Neural progenitor cell (in vitro differentiated cells): ENCODE data around the gene RFX7. TPM values are rescaled to one million over a fixed set of nuclear protein-coding genes. Genes with fewer than 3 reads are reported as not detected.

Experiments used
- DNase-seq: peaks from one replicate; pipeline ENCODE4 v3.0.0-alpha.2; 2016; ENCODE audit warnings: low spot score
- H2AFZ ChIP-seq: fragments of 200-600 bp; sonication (generic); replicated peaks from 2 replicates; pipeline ENCODE4 v1.6.1; 2016; ENCODE audit warnings: antibody characterized with exemption
- H3F3A ChIP-seq: fragments of 200-600 bp; sonication (generic); 2 replicates; pipeline ENCODE4 v1.6.1; 2016; ENCODE audit warnings: antibody characterized with exemption, low read depth
- H3K27ac ChIP-seq: fragments of 200-600 bp; sonication (generic); 2 replicates; pipeline ENCODE4 v1.5.1; 2016; ENCODE audit warnings: mild to moderate bottlenecking
- H3K27me3 ChIP-seq: fragments of 200-600 bp; sonication (generic); 2 replicates; pipeline ENCODE4 v1.6.1; 2016; ENCODE audit warnings: mild to moderate bottlenecking, moderate library complexity
- H3K36me3 ChIP-seq: fragments of 200-600 bp; sonication (generic); 2 replicates; pipeline ENCODE4 v1.5.1; 2016
- H3K4me1 ChIP-seq: fragments of 200-600 bp; sonication (generic); 2 replicates; pipeline ENCODE4 v1.6.1; 2016; ENCODE audit warnings: mixed run types
- H3K4me2 ChIP-seq: fragments of 200-600 bp; sonication (generic); 2 replicates; pipeline ENCODE4 v1.6.1; 2016
- H3K4me3 ChIP-seq: fragments of 200-600 bp; sonication (generic); 2 replicates; pipeline ENCODE4 v1.5.1; 2016
- H3K79me2 ChIP-seq: fragments of 200-600 bp; sonication (generic); 2 replicates; pipeline ENCODE4 v1.6.1; 2016; ENCODE audit warnings: low read depth
- H3K9ac ChIP-seq: fragments of 200-600 bp; sonication (generic); 2 replicates; pipeline ENCODE4 v1.6.1; 2016
- H3K9me3 ChIP-seq: fragments of 200-600 bp; sonication (generic); 2 replicates; pipeline ENCODE4 v1.5.1; 2016; ENCODE audit warnings: low read depth
- H4K20me1 ChIP-seq: fragments of 200-600 bp; sonication (generic); 2 replicates; pipeline ENCODE4 v1.6.1; 2016; ENCODE audit warnings: low read depth
- H3K27ac Mint-ChIP-seq: 3 replicates; pipeline ENCODE4 v1.8.0; 2021; ENCODE audit warnings: mixed read lengths
- H3K27me3 Mint-ChIP-seq: 2 replicates; pipeline ENCODE4 v1.8.0; 2022; ENCODE audit warnings: low read depth, mild to moderate bottlenecking, inconsistent platforms, moderate library complexity, mixed read lengths; ENCODE audit not compliant: insufficient read depth
- H3K36me3 Mint-ChIP-seq: 3 replicates; pipeline ENCODE4 v1.8.0; 2021; ENCODE audit warnings: mixed read lengths
- H3K4me1 Mint-ChIP-seq: 3 replicates; pipeline ENCODE4 v1.8.0; 2021; ENCODE audit warnings: mixed read lengths
- H3K4me3 Mint-ChIP-seq: 3 replicates; pipeline ENCODE4 v1.8.0; 2021; ENCODE audit warnings: mild to moderate bottlenecking, moderate library complexity, mixed read lengths
- H3K9me3 Mint-ChIP-seq: 3 replicates; pipeline ENCODE4 v1.8.0; 2020; ENCODE audit warnings: mixed read lengths
- CTCF ChIP-seq: fragments of 200-600 bp; sonication (generic); IDR thresholded peaks from 2 replicates; pipeline ENCODE4 v1.5.1; 2017; ENCODE audit warnings: antibody characterized with exemption, mild to moderate bottlenecking
- EZH2 ChIP-seq: fragments of 200-600 bp; sonication (generic); IDR thresholded peaks from 2 replicates; pipeline ENCODE4 v1.6.1; 2017; ENCODE audit warnings: antibody characterized with exemption, mild to moderate bottlenecking, moderate library complexity
- EZH2phosphoT487 ChIP-seq: fragments of 200-600 bp; sonication (generic); IDR thresholded peaks from 2 replicates; pipeline ENCODE4 v1.6.1; 2017; ENCODE audit warnings: antibody characterized with exemption
- total RNA-seq: library from RNA; depleted of rRNA; stranded (reverse); fragments of >200 nt; gene quantifications from 2 replicates; pipeline ENCODE4 v1.2.3, GENCODE V29; 2015; ENCODE audit warnings: low replicate concordance

The RFX7 gene
- total RNA-seq, 1 donor from 2014 or later = 24.1 TPM

DNA sequence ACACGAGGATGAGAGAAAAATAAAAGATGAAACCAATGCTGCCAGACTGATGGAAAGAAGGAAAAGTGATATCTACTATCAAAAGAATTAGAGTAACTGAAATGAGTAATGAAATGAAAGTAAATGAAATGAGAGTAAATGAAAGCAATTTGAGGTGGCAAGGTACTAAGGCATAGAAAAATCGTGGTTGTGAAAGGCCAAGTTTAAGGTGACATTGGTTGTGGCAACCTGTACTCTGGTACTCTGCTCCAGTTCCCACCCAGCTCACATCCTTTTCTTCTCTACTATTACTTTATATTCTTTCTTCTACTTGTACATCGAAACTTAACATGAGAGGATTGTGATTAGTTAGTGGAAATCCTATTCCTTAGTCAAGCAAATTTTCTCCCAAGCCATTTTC is 10.1 kb downstream of the RFX7 start:
- no peak for TF ChIP-seq CTCF
- TF ChIP-seq EZH2phosphoT487 = no peak
- TF ChIP-seq EZH2 = no peak
- no peak for DNase-seq
- Histone ChIP-seq H3K4me1 (peaks cover 4% of the 10 kb centered on the region), H3K27me3 (no peaks in the 10 kb centered on the region), H3K4me2 (no peak overlapping the region), H2AFZ (no peak overlapping the region), H3F3A (no peaks in the 10 kb centered on the region), H3K79me2 (peaks cover 100% of the 10 kb centered on the region), H3K4me3 (no peak overlapping the region), H3K9me3 (peaks cover 38% of the 10 kb centered on the region), H3K36me3 (peaks cover 61% of the 10 kb centered on the region), H3K9ac (no peak overlapping the region), H4K20me1 (peaks cover 4% of the 10 kb centered on the region), H3K27ac (no peak overlapping the region)
- Mint-ChIP-seq H3K4me3 (no peak overlapping the region), H3K9me3 (peaks cover 89% of the 10 kb centered on the region), H3K4me1 (no peaks in the 10 kb centered on the region), H3K36me3 (peaks cover 89% of the 10 kb centered on the region), H3K27ac (no peak overlapping the region), H3K27me3 (peaks cover 2% of the 10 kb centered on the region)

DNA sequence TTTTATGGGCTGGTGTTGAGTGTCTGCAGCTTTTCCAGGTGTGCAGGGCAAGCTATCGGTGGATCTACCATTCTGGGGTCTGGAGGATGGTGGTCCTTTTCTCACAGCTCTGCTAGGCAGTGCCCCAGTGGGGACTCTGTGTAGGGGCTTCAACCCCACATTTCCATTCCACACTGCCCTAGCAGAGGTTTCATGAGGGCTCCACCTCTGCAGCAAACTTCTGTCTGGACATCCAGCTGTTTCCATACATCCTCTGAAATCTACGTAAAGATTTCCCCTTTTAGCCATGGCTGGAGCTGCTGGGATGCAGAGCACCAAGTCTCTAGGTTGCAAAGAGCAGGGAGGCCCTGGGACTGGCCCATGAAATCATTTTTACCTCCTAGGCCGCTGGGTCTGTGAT is 11.6 kb downstream of the RFX7 start:
- no peaks in the 10 kb centered on the region for H3K27me3 ChIP-seq
- H3K79me2 ChIP-seq = peaks cover 100% of the 10 kb centered on the region
- H3K9me3 ChIP-seq = peaks cover 42% of the 10 kb centered on the region
- Mint-ChIP-seq H3K27me3 (peaks cover 2% of the 10 kb centered on the region), H3K4me1 (no peaks in the 10 kb centered on the region), H3K27ac (no peak overlapping the region), H3K9me3 (peaks cover 87% of the 10 kb centered on the region), H3K4me3 (no peak overlapping the region), H3K36me3 (peaks cover 87% of the 10 kb centered on the region)
- no peak overlapping the region for H3K27ac ChIP-seq
- H2AFZ ChIP-seq = no peak overlapping the region
- peaks cover 65% of the 10 kb centered on the region for H3K36me3 ChIP-seq
- H3K9ac ChIP-seq = no peak overlapping the region
- DNase-seq = no peak
- no peak overlapping the region for H3K4me2 ChIP-seq
- H3F3A ChIP-seq = no peaks in the 10 kb centered on the region
- H3K4me1 ChIP-seq = peaks cover 7% of the 10 kb centered on the region
- H4K20me1 ChIP-seq = peaks cover 4% of the 10 kb centered on the region
- no peak overlapping the region for H3K4me3 ChIP-seq
- no peak for TF ChIP-seq EZH2phosphoT487
- no peak for TF ChIP-seq EZH2
- TF ChIP-seq CTCF = no peak

DNA sequence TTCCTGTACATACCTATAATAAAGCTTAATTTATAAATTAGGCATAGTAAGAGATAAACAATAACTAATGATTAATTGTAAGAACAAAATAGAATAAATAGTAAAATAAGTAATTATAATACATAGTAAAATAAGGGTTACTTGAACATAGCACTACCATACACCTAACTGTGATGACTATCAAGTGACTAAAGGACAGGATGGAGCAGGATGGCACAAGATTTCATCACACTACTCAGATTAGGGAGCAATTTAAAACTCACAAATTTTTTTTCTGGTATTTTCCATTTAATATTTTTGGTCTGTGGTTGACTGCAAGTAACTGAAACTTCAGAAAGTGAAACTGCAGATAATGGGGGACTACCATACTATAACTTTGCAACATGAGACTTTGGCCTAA is 14.8 kb downstream of the RFX7 start:
- peaks cover 86% of the 10 kb centered on the region for H3K9me3 Mint-ChIP-seq
- H3K36me3 ChIP-seq = peaks cover 43% of the 10 kb centered on the region
- H3K9me3 ChIP-seq = peaks cover 36% of the 10 kb centered on the region
- no peaks in the 10 kb centered on the region for H3K4me1 Mint-ChIP-seq
- no peak for DNase-seq
- H3K79me2 ChIP-seq = peaks cover 100% of the 10 kb centered on the region
- H4K20me1 ChIP-seq = no peaks in the 10 kb centered on the region
- H3K4me3 Mint-ChIP-seq = no peak overlapping the region
- H3K36me3 Mint-ChIP-seq = peaks cover 81% of the 10 kb centered on the region
- H3K4me3 ChIP-seq = no peak overlapping the region
- H2AFZ ChIP-seq = no peak overlapping the region
- H3K4me2 ChIP-seq = no peak overlapping the region
- peaks cover 2% of the 10 kb centered on the region for H3K27me3 Mint-ChIP-seq
- H3K4me1 ChIP-seq = peaks cover 10% of the 10 kb centered on the region
- no peak overlapping the region for H3K27ac Mint-ChIP-seq
- no peak overlapping the region for H3K27ac ChIP-seq
- H3K27me3 ChIP-seq = no peaks in the 10 kb centered on the region
- H3F3A ChIP-seq = no peaks in the 10 kb centered on the region
- no peak for TF ChIP-seq EZH2
- TF ChIP-seq EZH2phosphoT487 = no peak
- no peak for TF ChIP-seq CTCF
- no peak overlapping the region for H3K9ac ChIP-seq
